ENCODE results near the gene NME7. TPM values are rescaled to one million over a fixed set of nuclear protein-coding genes. Genes with fewer than 3 reads are reported as not detected.
"Not testable (repeated sequence)": the region's sequence is repeated elsewhere in the genome, so short reads cannot be mapped to it uniquely, and the experiment has no call there.

The NME7 gene
- polyA plus RNA-seq, 3 donors = 125 to 129 (median 125) TPM

- no peak for DNase-seq (ENCODE audit: low read depth in 3 of 3, low spot score in 2 of 3)
Observed at GRCh38 chr1:169240449-169241232, 127.0 kb downstream of the NME7 start.

DNA sequence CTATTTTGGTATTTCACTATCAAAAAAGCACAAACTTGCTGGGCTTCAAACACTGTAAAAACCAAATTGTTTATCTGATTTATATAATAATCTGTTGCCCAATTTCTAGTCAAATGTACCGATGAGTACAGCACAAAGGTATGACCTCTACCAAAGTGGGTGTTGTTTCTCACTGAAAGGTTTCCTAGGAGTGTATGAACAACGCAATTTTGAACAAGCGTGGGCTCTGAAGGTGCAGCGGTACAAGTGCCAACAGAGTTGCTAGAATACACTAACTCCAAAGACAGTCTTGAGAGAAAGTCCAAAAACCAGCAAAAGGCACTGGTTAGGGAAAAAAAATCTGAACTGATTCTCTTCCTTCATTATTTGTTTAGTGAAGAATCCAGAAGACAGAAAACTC is 130.7 kb downstream of the NME7 start:
- no peak for DNase-seq (ENCODE audit: low read depth in 3 of 3, low spot score in 2 of 3)

- DNase-seq (ENCODE audit: low read depth in 3 of 3, low spot score in 2 of 3) = no peak
Observed at GRCh38 chr1:169236143-169236542, 131.5 kb downstream of the NME7 start.

DNA sequence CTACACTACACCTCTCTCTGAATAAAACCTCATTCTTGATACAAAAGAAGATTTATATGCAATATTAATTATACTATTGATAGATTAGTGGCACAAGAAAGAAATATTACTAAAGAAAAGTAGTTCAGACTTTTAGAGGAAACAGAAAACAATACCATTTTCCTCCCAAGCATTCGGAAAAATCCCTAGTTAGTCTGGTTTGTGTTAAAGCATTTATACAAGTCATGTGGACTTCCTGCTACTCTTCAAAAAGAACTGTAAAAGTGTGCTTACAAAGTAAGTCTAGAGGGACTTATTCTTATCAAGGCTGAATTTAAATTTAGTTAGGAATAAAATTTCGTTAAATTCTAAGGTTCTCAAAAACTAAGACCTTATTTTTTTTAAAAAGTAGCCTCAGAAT is 132.0 kb downstream of the NME7 start:
- DNase-seq (ENCODE audit: low read depth in 3 of 3, low spot score in 2 of 3) = no peak

DNA sequence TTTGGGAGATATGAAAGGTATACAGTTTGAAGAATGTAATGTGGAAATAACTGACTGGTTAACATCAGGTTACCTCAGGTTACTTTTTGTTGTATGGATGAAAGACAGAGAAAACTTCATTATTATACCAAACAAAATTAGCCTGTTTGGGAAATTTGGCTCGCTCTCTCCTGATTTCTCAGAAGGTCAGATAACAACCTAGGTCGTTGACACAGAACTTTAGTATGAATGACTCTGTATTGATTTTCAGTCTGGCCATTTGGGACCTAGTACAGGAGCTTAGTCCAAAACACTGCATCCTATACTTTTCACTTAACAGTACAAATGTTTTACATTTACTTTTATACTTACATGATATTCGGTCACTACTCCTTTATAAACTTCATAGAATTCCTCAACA is 132.8 kb downstream of the NME7 start:
- DNase-seq (ENCODE audit: low read depth in 3 of 3, low spot score in 2 of 3) = no peak

- no peak for DNase-seq (ENCODE audit: low read depth in 3 of 3, low spot score in 2 of 3)
Observed at GRCh38 chr1:169217636-169218035, 150.0 kb downstream of the NME7 start.

DNA sequence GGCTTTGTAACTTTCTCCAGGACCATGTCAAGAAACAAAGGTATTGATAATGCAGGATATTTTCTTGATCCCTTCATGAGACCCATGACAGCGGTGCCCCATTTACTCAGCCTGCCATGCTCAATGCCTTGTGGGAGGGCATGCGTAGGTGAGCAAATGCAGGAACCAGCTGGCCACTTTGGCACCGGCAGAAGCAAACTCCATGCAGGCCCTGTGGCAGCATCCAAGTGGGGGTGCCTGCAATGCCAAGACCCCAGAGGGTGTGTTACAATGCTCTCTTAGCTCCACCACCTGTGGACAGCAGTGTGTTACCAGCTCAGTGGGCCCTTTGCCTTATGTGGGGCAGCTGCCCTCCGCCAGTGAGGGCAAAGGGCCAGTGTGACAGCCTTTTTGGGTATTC is 153.0 kb downstream of the NME7 start:
- DNase-seq (ENCODE audit: low read depth in 3 of 3, low spot score in 2 of 3) = no peak

DNA sequence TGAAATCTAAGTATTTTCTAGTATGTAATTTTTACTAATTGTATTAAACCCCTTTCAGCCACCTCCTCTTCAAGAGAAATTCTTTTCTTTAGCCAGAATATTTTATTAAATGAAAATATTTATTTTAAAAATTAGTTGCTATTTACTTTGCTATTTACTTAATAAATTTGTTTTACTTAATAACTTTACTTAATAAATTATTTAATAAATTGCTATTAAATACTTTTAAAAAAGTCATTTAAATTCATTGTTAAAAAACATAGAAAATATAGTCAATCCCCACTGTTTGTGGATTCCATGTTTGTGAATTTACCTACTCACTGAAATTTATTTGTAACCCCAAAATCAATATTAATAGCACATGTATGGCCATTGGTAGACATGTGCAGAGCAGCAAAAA is 155.5 kb downstream of the NME7 start:
- DNase-seq (ENCODE audit: low read depth in 3 of 3, low spot score in 2 of 3) = no peak

DNA sequence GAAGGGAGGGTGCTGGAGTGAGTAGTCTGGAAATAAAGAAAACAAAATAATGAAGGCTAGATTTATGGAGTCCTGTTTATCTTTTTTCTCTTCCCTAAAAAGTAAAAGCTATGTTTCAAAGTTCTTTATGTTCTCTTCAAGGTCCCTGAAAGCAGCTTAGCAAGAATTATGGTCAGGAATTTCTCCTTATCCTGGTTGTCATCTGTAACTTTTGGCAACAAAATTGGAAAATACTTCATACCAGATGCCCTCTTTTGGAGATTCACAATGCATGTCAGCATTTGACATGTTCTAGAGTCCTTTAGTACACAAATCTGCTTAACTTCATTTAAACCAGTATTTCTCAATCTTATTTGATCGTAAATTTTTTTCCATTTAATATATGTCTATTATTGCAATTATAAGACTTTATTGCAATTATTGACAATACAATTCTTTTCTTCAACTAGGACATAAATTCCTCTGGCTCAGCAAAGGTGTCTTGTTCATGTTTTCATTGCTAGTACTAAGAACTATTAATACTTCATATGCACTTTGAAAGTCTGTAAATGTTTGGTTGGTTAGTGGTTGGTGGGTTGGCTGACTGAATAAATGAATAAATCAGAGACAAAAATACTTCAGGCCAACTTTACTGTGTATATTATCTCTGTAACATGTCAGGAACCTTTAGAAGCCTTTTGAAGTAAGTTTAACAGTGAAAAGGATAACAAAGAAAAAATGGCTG is 159.6 kb downstream of the NME7 start:
- peak in 1 of 3 donors; percentile 10 for DNase-seq (ENCODE audit: low read depth in 3 of 3, low spot score in 2 of 3)

- DNase-seq (ENCODE audit: low read depth in 3 of 3, low spot score in 2 of 3) = no peak
Observed at GRCh38 chr1:169204157-169204556, 163.4 kb downstream of the NME7 start.

DNA sequence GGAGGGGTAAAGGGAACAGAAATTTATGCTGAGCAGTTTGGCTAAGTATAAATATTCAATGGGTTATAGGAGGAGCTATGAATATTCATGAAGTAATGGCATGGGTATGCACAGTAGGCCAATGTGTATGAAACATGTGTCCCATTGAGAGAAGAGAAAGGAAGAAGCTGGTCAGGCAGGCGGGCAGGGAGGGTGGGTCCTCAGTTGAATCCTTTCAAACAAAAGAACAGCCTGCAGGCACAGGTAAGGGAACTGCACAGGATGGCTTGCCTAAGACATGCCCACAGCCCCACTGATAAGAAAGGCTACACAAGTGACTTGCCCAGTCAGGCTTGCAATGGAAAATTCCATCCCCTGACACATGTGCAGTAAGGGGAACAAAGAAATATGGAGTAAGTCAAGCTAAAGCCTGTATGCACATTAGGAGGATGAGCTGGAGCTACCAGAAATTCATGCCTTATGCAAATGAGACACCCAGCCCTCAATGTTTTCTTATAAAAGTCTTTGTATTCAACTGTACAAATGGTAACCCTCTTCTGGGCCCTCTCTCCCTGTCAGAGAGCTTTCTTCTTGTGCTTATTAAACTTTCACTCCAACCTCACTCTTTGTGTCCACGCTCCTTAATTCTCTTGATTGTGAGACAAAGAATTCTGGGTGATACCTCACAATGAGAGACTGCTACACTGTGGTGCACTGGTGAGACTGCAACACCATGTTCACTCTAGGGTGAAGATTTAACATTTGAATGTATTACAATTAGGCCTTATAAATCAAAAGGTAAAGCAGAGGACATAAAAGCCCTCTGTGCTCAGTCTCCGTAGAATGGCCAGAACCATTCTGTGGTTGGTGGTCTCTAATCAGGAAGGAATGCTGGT is 164.6 kb downstream of the NME7 start:
- no peak for DNase-seq (ENCODE audit: low read depth in 3 of 3, low spot score in 2 of 3)

DNA sequence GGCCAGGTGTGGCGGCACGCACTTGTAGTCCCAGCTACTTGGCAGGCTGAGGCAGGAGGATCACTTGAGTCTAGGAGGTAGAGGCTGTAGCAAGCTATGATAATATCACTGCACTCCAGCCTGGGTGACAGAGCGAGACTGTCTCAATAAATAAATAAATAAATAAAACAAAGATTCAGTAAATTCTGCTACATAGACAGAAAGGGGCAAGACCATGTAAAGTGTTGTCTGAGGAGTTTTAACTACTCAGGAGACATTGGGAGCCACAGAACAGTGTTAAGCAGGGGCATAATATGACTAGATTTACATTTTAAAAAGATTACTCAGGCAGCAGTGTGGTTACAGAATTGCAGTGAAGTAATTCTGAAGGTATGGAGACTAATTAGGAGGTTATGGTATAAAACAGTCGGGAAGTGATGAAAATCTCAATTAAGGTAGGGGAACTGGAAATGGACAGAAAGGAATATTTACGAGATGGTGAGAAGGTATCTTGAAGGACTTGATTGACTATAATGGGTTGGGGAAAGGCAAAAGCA is 166.4 kb downstream of the NME7 start:
- no peak for DNase-seq (ENCODE audit: low read depth in 3 of 3, low spot score in 2 of 3)

GRCh38 chr1:169200319-169200718 is 167.3 kb downstream of the NME7 start:
- no peak for DNase-seq (ENCODE audit: low read depth in 3 of 3, low spot score in 2 of 3)

DNA sequence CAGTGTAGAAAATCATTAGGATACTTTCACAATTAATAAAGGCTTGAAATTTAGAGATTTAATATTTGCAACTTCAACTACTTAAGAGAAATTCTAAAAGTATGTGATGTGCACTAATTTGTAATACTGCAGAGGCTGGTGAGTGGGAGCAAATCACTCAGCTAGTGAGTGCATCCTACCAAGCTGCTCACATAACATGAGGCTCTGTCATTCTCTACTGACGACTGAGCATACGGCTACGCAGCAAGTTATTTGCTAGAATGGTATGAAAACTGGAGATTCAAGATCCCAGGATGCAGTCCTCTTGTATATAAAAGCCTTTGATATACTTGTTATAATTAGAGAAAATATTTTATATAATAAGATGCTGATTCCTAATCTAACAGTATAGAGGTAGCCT is 171.0 kb downstream of the NME7 start:
- no peak for DNase-seq (ENCODE audit: low read depth in 3 of 3, low spot score in 2 of 3)

DNA sequence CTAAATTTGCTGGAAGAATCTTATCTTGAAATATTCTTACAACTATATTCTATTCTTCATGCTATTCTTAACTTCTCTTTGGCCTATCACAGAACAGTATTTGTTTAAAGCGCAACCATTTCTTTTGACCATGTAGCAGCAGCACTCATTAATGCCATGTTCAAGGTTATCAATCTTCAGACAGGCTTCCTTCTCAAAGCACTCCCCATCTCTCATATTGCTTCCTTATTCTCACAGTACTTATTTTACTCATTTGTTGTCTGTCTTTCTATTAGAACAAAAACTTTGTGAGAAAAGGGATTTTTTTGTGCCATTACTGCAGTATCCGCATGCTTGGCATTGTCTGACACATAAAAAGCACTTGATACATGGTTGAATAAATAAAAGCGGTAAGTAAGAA is 171.4 kb downstream of the NME7 start:
- no peak for DNase-seq (ENCODE audit: low read depth in 3 of 3, low spot score in 2 of 3)

- no peak for DNase-seq (ENCODE audit: low read depth in 3 of 3, low spot score in 2 of 3)
Observed at GRCh38 chr1:169193191-169193850, 174.3 kb downstream of the NME7 start.

DNA sequence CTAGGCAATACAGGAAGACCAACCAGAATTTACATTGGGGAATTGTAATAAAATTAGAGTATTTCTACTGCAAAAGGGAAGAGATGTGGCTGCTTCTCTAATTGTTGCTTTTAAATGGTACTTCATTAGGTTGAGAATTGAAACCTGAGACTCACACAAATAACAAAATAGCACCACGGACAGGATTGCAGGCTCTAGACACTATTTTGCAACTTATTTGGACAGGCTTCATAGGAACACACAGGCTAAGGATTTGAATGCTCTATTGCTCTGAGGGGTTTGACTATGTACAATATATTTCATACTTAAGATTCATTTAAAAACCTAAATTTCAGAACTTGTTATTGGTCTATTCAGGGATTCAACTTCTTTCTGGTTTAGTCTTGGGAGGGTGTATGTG is 181.5 kb downstream of the NME7 start:
- DNase-seq (ENCODE audit: low read depth in 3 of 3, low spot score in 2 of 3) = no peak

GRCh38 chr1:169184812-169185211 is 182.8 kb downstream of the NME7 start:
- no peak for DNase-seq (ENCODE audit: low read depth in 3 of 3, low spot score in 2 of 3)

DNA sequence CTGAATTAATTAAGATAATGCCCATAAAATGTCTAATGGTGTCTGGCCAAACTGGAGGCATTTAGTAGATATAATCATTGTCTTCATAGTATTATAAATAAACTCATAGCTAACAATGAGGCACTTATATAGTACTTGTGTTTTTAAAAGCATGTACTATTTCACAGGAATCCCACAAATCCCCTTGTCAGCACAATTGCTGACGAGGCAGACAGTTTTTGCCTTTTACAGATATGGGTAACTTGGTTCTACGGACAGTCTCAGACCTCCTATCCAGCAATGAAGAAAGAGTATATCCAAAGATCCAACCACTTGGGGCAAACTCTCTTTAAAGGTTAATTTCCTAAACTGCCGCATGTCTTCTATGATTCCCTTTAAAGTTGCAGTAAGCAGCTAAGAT is 187.4 kb downstream of the NME7 start:
- no peak for DNase-seq (ENCODE audit: low read depth in 3 of 3, low spot score in 2 of 3)

- DNase-seq (ENCODE audit: low read depth in 3 of 3, low spot score in 2 of 3) = not testable (repeated sequence)
Observed at GRCh38 chr1:169179431-169179830, 188.2 kb downstream of the NME7 start.

DNA sequence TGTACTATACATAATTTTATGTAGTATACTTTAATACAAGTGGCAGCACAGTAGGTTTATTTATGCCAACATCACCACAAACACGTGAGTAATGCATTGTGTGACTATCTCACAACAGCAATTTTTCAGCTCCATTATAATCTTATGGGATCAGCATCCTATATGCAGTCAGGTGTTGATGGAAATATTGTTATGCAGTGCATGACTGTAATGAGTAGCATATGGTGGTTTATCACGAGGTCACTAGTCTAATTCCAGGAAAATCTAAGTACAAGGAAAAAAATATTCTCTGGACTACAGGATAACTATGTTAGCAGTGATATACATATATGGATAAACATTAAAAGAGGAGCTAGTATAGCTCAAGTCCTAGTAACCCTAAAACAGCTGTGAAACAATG is 192.1 kb downstream of the NME7 start:
- no peak for DNase-seq (ENCODE audit: low read depth in 3 of 3, low spot score in 2 of 3)
